Muscle of arm (tissue), 12 donors: ENCODE data around the gene TMEM252. TPM values are rescaled to one million over a fixed set of nuclear protein-coding genes. Genes with fewer than 3 reads are reported as not detected.

Source experiments
- DNase-seq: peaks from one replicate; pipeline ENCODE4 v3.0.0-alpha.2; 2013
- polyA plus RNA-seq, 12 donors: library from polyadenylated mRNA; unstranded; fragments of 120-200 nt; gene quantifications; one replicate each; pipeline ENCODE4 v1.2.1, GENCODE V29; 2013; ENCODE audit not compliant: insufficient read length in 12 of 12

The TMEM252 gene
- polyA plus RNA-seq, 12 donors: 0.92 to 2.2 (median 1.5) TPM; not detected in 2

- DNase-seq: no peak
These were observed 40.0 kb downstream of the TMEM252 start for GRCh38 chr9:68500457-68501381.

- DNase-seq: no peak
These were observed 41.9 kb downstream of the TMEM252 start for GRCh38 chr9:68498816-68499215.

GRCh38 chr9:68497629-68498028 lies 43.1 kb downstream of the TMEM252 start:
- DNase-seq: no peak

- DNase-seq: no peak
These were observed 44.3 kb downstream of the TMEM252 start for GRCh38 chr9:68496356-68496755.

- DNase-seq: peak; percentile 50
These were observed 45.4 kb downstream of the TMEM252 start for GRCh38 chr9:68495247-68495646.

- no peak for DNase-seq
These were observed 46.6 kb downstream of the TMEM252 start for GRCh38 chr9:68493958-68494577.

GRCh38 chr9:68493541-68493940 lies 47.1 kb downstream of the TMEM252 start:
- no peak for DNase-seq

GRCh38 chr9:68492806-68493205 lies 47.9 kb downstream of the TMEM252 start:
- no peak for DNase-seq

- no peak for DNase-seq
These were observed 51.0 kb downstream of the TMEM252 start for GRCh38 chr9:68489646-68490045.

- DNase-seq: no peak
These were observed 52.6 kb downstream of the TMEM252 start for GRCh38 chr9:68488126-68488525.

Other genes with a start within 250 kb of the TMEM252 start
- under 1 TPM in 3 of 12 donors, not detected in 9; 0.08 to 0.58 (median 0.37) TPM for gene FOXD4L3, start 238.0 kb downstream of the TMEM252 start, polyA plus RNA-seq
- gene PGM5, start 184.3 kb downstream of the TMEM252 start, polyA plus RNA-seq: 10 to 100 TPM in 11 of 12 donors, not detected in 1; 25.4 to 52.1 (median 47.9) TPM
- 1 to 10 TPM in 9 of 12 donors, under 1 TPM in 2, not detected in 1; 0.85 to 5.9 (median 1.4) TPM for gene PIP5K1B, start 164.4 kb upstream of the TMEM252 start, polyA plus RNA-seq